Left forelimb (tissue), 1 donor: ENCODE data around the gene CDH13.

ENCODE experiments used
- DNase-seq: peaks from one replicate; pipeline ENCODE4 v3.0.0-alpha.2; 2018; ENCODE audit warnings: low spot score

Gene CDH13

GRCh38 chr16:83508295-83508694 lies 881.5 kb downstream of the CDH13 start:
- DNase-seq, result no peak

GRCh38 chr16:83509316-83509715 lies 882.5 kb downstream of the CDH13 start:
- no peak for DNase-seq

- DNase-seq, result no peak
Measured at GRCh38 chr16:83510906-83511305, 884.1 kb downstream of the CDH13 start.

- no peak for DNase-seq
Measured at GRCh38 chr16:83513008-83513755, 886.4 kb downstream of the CDH13 start.

GRCh38 chr16:83515395-83515794 lies 888.6 kb downstream of the CDH13 start:
- no peak for DNase-seq

GRCh38 chr16:83516931-83517330 lies 890.2 kb downstream of the CDH13 start:
- no peak for DNase-seq

- DNase-seq, result no peak
Measured at GRCh38 chr16:83517398-83517797, 890.6 kb downstream of the CDH13 start.

- DNase-seq, result no peak
Measured at GRCh38 chr16:83520596-83520995, 893.8 kb downstream of the CDH13 start.

- no peak for DNase-seq
Measured at GRCh38 chr16:83530293-83530692, 903.5 kb downstream of the CDH13 start.

GRCh38 chr16:83532634-83533033 lies 905.9 kb downstream of the CDH13 start:
- no peak for DNase-seq

GRCh38 chr16:83533193-83533592 lies 906.4 kb downstream of the CDH13 start:
- no peak for DNase-seq

GRCh38 chr16:83538707-83539106 lies 911.9 kb downstream of the CDH13 start:
- DNase-seq, result no peak

GRCh38 chr16:83539736-83540490 lies 913.1 kb downstream of the CDH13 start:
- DNase-seq, result no peak

GRCh38 chr16:83541231-83541630 lies 914.5 kb downstream of the CDH13 start:
- DNase-seq, result no peak

- no peak for DNase-seq
Measured at GRCh38 chr16:83542491-83542890, 915.7 kb downstream of the CDH13 start.

- no peak for DNase-seq
Measured at GRCh38 chr16:83549316-83550182, 922.8 kb downstream of the CDH13 start.

- DNase-seq, result no peak
Measured at GRCh38 chr16:83550183-83550569, 923.4 kb downstream of the CDH13 start.

GRCh38 chr16:83552228-83552627 lies 925.5 kb downstream of the CDH13 start:
- no peak for DNase-seq

GRCh38 chr16:83552930-83553329 lies 926.2 kb downstream of the CDH13 start:
- DNase-seq, result no peak

- no peak for DNase-seq
Measured at GRCh38 chr16:83554096-83554495, 927.3 kb downstream of the CDH13 start.

- no peak for DNase-seq
Measured at GRCh38 chr16:83554540-83554939, 927.8 kb downstream of the CDH13 start.

GRCh38 chr16:83561876-83562275 lies 935.1 kb downstream of the CDH13 start:
- no peak for DNase-seq

- no peak for DNase-seq
Measured at GRCh38 chr16:83568345-83568744, 941.6 kb downstream of the CDH13 start.
